HepG2 (cell line): ENCODE data around the gene RETREG2. TPM values are rescaled to one million over a fixed set of nuclear protein-coding genes. Genes with fewer than 3 reads are reported as not detected.

ENCODE experiments used
- ARHGAP35 ChIP-seq: sonication (generic); formaldehyde crosslinking; IDR thresholded peaks from 2 replicates; pipeline ENCODE4 v1.9.0; 2022; ENCODE audit warnings: mild to moderate bottlenecking, inconsistent platforms, moderate library complexity, missing genetic modification reagents, borderline replicate concordance
- ARNT2 ChIP-seq: sonication (generic); formaldehyde crosslinking; IDR thresholded peaks from 2 replicates; pipeline ENCODE4 v1.8.0; 2022; ENCODE audit warnings: mild to moderate bottlenecking, low read depth, missing genetic modification reagents, moderate library complexity
- FOXC1 ChIP-seq: sonication (generic); formaldehyde crosslinking; IDR thresholded peaks from 2 replicates; pipeline ENCODE4 v1.8.0; 2022; ENCODE audit warnings: mild to moderate bottlenecking, missing genetic modification reagents, borderline replicate concordance
- FOXO4 ChIP-seq: sonication (generic); formaldehyde crosslinking; conservative IDR thresholded peaks from 2 replicates; pipeline ENCODE4 v1.8.1; 2023; ENCODE audit warnings: missing genetic modification reagents
- KLF6 ChIP-seq: IDR thresholded peaks from 2 replicates; pipeline ENCODE4 v1.8.0; 2016; ENCODE audit warnings: missing biosample characterization, missing genetic modification reagents
- MIXL1 ChIP-seq: IDR thresholded peaks from 2 replicates; pipeline ENCODE4 v1.6.1; 2016
- NFE2 ChIP-seq: sonication (generic); formaldehyde crosslinking; IDR thresholded peaks from 2 replicates; pipeline ENCODE4 v1.4.0; 2020; ENCODE audit warnings: missing genetic modification reagents
- NPAS2 ChIP-seq: sonication (generic); formaldehyde crosslinking; IDR thresholded peaks from 2 replicates; pipeline ENCODE4 v1.8.0; 2022; ENCODE audit warnings: mild to moderate bottlenecking, missing genetic modification reagents, borderline replicate concordance
- SNRNP70 ChIP-seq: fragments of 200-400 bp; formaldehyde crosslinking; IDR thresholded peaks from 2 replicates; pipeline ENCODE4 v1.6.1; 2017; ENCODE audit warnings: mild to moderate bottlenecking, low read depth, low read length, moderate library complexity
- TOPORS ChIP-seq: sonication (generic); formaldehyde crosslinking; IDR thresholded peaks from 2 replicates; pipeline ENCODE4 v1.8.0; 2023; ENCODE audit warnings: mild to moderate bottlenecking, missing genetic modification reagents
- XBP1 ChIP-seq: sonication (generic); formaldehyde crosslinking; IDR thresholded peaks from 2 replicates; pipeline ENCODE4 v1.5.0; 2020; ENCODE audit warnings: missing genetic modification reagents
- ZNF30 ChIP-seq: sonication (generic); formaldehyde crosslinking; IDR thresholded peaks from 2 replicates; pipeline ENCODE4 v1.5.0; 2020; ENCODE audit warnings: mild to moderate bottlenecking, missing genetic modification reagents
- ZNF501 ChIP-seq: sonication (generic); formaldehyde crosslinking; IDR thresholded peaks from 2 replicates; pipeline ENCODE4 v1.5.1; 2020; ENCODE audit warnings: mild to moderate bottlenecking, moderate library complexity, missing genetic modification reagents
- ZNF512B ChIP-seq: sonication (generic); formaldehyde crosslinking; IDR thresholded peaks from 2 replicates; pipeline ENCODE4 v1.5.1; 2020; ENCODE audit warnings: missing genetic modification reagents, mild to moderate bottlenecking, borderline replicate concordance
- ZNF709 ChIP-seq: sonication (generic); formaldehyde crosslinking; IDR thresholded peaks from 2 replicates; pipeline ENCODE4 v1.5.0; 2020; ENCODE audit warnings: mild to moderate bottlenecking, missing genetic modification reagents
- ZNF782 ChIP-seq: sonication (generic); formaldehyde crosslinking; IDR thresholded peaks from 2 replicates; pipeline ENCODE4 v1.4.0; 2020; ENCODE audit warnings: missing genetic modification reagents, mild to moderate bottlenecking, borderline replicate concordance
- ZNF816 ChIP-seq: sonication (generic); formaldehyde crosslinking; IDR thresholded peaks from 2 replicates; pipeline ENCODE4 v1.8.0; 2022; ENCODE audit warnings: missing genetic modification reagents, mild to moderate bottlenecking, borderline replicate concordance
- polyA plus RNA-seq, 8 experiments: library from polyadenylated mRNA; depleted of rRNA in 3 of 8; stranded (reverse) in 7 of 8; unstranded in 1 of 8; fragments of >200 nt; fragmentation: Illumina TruSeq in 4 of 8; extraction: Trizol in 4 of 8; gene quantifications; 2 replicates each; pipeline versions ENCODE4 v1.2.1 to v1.2.3, GENCODE V29; 2011 to 2016; ENCODE audit warnings: low read depth in 4 of 8, missing spikeins in 1 of 8, mixed read lengths in 1 of 8; ENCODE audit not compliant: insufficient read depth in 1 of 8
- total RNA-seq, 5 experiments: library from RNA; depleted of rRNA; stranded (reverse); fragments of >200 nt; fragmentation: Illumina TruSeq; extraction: Trizol; gene quantifications; 2 replicates each; pipeline ENCODE4 v1.2.3, GENCODE V29; 2016; ENCODE audit warnings: low read depth in 1 of 5
- TF ChIP-seq, protein P1 (sequence below): sonication (generic); formaldehyde crosslinking; IDR thresholded peaks from 2 replicates; pipeline ENCODE4 v1.9.0; 2021; ENCODE audit warnings: missing genetic modification reagents, borderline replicate concordance
- TF ChIP-seq, protein P2 (sequence below): sonication (generic); formaldehyde crosslinking; IDR thresholded peaks from 2 replicates; pipeline ENCODE4 v1.5.1; 2020; ENCODE audit warnings: missing genetic modification reagents, mild to moderate bottlenecking, borderline replicate concordance
- TF ChIP-seq, protein P3 (sequence below): IDR thresholded peaks from 2 replicates; pipeline ENCODE4 v1.6.1; 2012; ENCODE audit warnings: low read depth, low read length, improper control_type of control experiment

The RETREG2 gene
- total and polyA plus RNA-seq, 2 of the 13 experiments (the other 11 are each of a cell fraction or from before 2014, with no cell fraction given): 86.0 to 134 TPM

DNA sequence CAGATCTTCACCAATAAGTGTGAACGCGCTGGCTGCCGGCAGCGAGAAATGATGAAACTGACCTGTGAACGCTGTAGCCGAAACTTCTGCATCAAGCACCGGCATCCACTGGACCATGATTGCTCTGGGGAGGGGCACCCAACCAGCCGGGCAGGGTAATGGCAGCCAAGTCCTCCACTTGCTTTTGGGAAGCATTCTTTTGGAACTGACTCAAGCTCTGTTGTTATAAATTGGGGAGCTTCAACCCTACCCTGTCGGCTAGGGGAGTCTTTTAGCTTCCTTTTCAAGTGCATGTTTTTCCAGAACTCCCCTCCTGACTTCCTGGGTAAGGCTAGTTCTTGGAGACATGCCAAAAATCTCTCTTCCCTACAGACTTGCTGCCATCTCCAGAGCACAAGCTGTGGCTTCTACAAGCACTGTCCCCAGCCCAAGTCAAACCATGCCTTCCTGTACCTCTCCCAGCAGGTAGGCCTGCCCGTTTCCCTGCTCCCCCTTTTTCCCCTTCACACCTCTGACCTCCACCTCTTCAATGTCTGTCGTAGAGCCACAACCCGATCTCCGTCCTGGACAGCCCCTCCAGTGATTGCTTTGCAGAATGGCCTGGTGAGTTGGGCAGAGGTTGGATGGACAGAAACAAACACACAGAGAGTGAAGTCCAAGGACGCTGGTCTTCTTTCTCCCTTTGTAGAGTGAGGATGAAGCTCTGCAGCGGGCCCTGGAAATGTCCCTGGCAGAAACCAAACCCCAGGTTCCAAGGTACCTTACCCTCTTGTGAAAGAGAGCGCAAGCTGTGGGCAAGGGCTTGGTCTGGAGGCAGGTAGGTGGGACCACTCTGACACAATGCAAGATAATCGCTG lies 30.0 kb downstream of the RETREG2 start (continued):
- TF ChIP-seq NPAS2 (CRISPR knock-in tag) (no peak), NFE2 (CRISPR knock-in tag) (no peak), ZNF512B (CRISPR knock-in tag) (0 out of 2 replicates have a peak, but pooled peaks have one; percentile 59), FOXC1 (CRISPR knock-in tag) (peak; percentile 4; the same call in 1 of the 2 replicates), MIXL1 (CRISPR knock-in tag) (peak; percentile 66; the same call in 1 of the 2 replicates), ZNF709 (CRISPR knock-in tag) (no peak), ZNF501 (peak; percentile 63), KLF6 (CRISPR knock-in tag) (peak; percentile 86), ARHGAP35 (CRISPR knock-in tag) (no peak), FOXO4 (CRISPR knock-in tag) (no peak), ZNF816 (CRISPR knock-in tag) (no peak; the same call in 1 of the 2 replicates), TOPORS (CRISPR knock-in tag) (no peak), SNRNP70 (no peak), ZNF782 (CRISPR knock-in tag) (no peak; the same call in 1 of the 2 replicates), XBP1 (no peak), ARNT2 (CRISPR knock-in tag) (no peak; the same call in none of the 2 replicates), ZNF30 (CRISPR knock-in tag) (no peak)
- TF ChIP-seq, protein P1, sequence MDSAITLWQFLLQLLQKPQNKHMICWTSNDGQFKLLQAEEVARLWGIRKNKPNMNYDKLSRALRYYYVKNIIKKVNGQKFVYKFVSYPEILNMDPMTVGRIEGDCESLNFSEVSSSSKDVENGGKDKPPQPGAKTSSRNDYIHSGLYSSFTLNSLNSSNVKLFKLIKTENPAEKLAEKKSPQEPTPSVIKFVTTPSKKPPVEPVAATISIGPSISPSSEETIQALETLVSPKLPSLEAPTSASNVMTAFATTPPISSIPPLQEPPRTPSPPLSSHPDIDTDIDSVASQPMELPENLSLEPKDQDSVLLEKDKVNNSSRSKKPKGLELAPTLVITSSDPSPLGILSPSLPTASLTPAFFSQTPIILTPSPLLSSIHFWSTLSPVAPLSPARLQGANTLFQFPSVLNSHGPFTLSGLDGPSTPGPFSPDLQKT: no peak
- TF ChIP-seq, protein P2, sequence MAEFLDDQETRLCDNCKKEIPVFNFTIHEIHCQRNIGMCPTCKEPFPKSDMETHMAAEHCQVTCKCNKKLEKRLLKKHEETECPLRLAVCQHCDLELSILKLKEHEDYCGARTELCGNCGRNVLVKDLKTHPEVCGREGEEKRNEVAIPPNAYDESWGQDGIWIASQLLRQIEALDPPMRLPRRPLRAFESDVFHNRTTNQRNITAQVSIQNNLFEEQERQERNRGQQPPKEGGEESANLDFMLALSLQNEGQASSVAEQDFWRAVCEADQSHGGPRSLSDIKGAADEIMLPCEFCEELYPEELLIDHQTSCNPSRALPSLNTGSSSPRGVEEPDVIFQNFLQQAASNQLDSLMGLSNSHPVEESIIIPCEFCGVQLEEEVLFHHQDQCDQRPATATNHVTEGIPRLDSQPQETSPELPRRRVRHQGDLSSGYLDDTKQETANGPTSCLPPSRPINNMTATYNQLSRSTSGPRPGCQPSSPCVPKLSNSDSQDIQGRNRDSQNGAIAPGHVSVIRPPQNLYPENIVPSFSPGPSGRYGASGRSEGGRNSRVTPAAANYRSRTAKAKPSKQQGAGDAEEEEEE: no peak
- TF ChIP-seq, protein P3, sequence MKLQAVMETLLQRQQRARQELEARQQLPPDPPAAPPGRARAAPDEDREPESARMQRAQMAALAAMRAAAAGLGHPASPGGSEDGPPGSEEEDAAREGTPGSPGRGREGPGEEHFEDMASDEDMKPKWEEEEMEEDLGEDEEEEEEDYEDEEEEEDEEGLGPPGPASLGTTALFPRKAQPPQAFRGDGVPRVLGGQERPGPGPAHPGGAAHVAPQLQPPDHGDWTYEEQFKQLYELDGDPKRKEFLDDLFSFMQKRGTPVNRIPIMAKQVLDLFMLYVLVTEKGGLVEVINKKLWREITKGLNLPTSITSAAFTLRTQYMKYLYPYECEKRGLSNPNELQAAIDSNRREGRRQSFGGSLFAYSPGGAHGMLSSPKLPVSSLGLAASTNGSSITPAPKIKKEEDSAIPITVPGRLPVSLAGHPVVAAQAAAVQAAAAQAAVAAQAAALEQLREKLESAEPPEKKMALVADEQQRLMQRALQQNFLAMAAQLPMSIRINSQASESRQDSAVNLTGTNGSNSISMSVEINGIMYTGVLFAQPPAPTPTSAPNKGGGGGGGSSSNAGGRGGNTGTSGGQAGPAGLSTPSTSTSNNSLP: peak; percentile 41; the same call in 1 of the 2 replicates
